Inferior parietal cortex (tissue), 1 donor: ENCODE measurements around the gene BCL2.
"Not testable (repeated sequence)": the region's sequence is repeated elsewhere in the genome, so short reads cannot be mapped to it uniquely, and the experiment has no call there.

Source experiments
- DNase-seq: peaks from one replicate; pipeline ENCODE4 v3.0.0-alpha.2; 2016; ENCODE audit errors: extremely low spot score

BCL2 gene

GRCh38 chr18:63234841-63235240 lies 84.7 kb downstream of the BCL2 start:
- DNase-seq: no peak

GRCh38 chr18:63234432-63234831 lies 85.1 kb downstream of the BCL2 start:
- no peak for DNase-seq

- no peak for DNase-seq
These were observed 86.2 kb downstream of the BCL2 start for GRCh38 chr18:63233334-63233733.

- DNase-seq: no peak
These were observed 86.7 kb downstream of the BCL2 start for GRCh38 chr18:63232826-63233225.

GRCh38 chr18:63229971-63230370 lies 89.6 kb downstream of the BCL2 start:
- no peak for DNase-seq

GRCh38 chr18:63225434-63225833 lies 94.1 kb downstream of the BCL2 start:
- DNase-seq: no peak

- DNase-seq: no peak
These were observed 94.9 kb downstream of the BCL2 start for GRCh38 chr18:63224630-63225029.

GRCh38 chr18:63223837-63224236 lies 95.7 kb downstream of the BCL2 start:
- no peak for DNase-seq

GRCh38 chr18:63220903-63221302 lies 98.7 kb downstream of the BCL2 start:
- no peak for DNase-seq

- no peak for DNase-seq
These were observed 101.1 kb downstream of the BCL2 start for GRCh38 chr18:63218472-63218871.

- DNase-seq: peak; percentile 43
These were observed 102.9 kb downstream of the BCL2 start for GRCh38 chr18:63216516-63217311.

- no peak for DNase-seq
These were observed 105.5 kb downstream of the BCL2 start for GRCh38 chr18:63213936-63214671.

GRCh38 chr18:63213331-63213900 lies 106.2 kb downstream of the BCL2 start:
- no peak for DNase-seq

GRCh38 chr18:63210521-63210920 lies 109.0 kb downstream of the BCL2 start:
- no peak for DNase-seq

GRCh38 chr18:63208676-63209075 lies 110.9 kb downstream of the BCL2 start:
- DNase-seq: no peak

GRCh38 chr18:63207835-63208234 lies 111.7 kb downstream of the BCL2 start:
- DNase-seq: no peak

GRCh38 chr18:63207143-63207790 lies 112.3 kb downstream of the BCL2 start:
- DNase-seq: no peak

GRCh38 chr18:63206433-63207142 lies 113.0 kb downstream of the BCL2 start:
- DNase-seq: no peak

- no peak for DNase-seq
These were observed 113.7 kb downstream of the BCL2 start for GRCh38 chr18:63205791-63206252.

GRCh38 chr18:63203497-63203896 lies 116.1 kb downstream of the BCL2 start:
- DNase-seq: no peak

GRCh38 chr18:63202828-63203227 lies 116.7 kb downstream of the BCL2 start:
- no peak for DNase-seq

GRCh38 chr18:63201456-63201855 lies 118.1 kb downstream of the BCL2 start:
- not testable (repeated sequence) for DNase-seq
